GM13976 (cell line): ENCODE results near the gene CALML3.

ENCODE experiments used
- DNase-seq: peaks from one replicate; pipeline ENCODE4 v3.0.0; 2012; ENCODE audit warnings: low spot score
- in situ Hi-C: fragments of 300-500 bp; cut with MboI; formaldehyde crosslinking; loops from one replicate; pipeline ENCODE4 v1.12.0; 2022; ENCODE audit warnings: low sequenced_read_pairs, mixed read lengths, inconsistent platforms; ENCODE audit not compliant: unreplicated experiment
- TF ChIP-seq, protein P1 (sequence below): IDR thresholded peaks from 2 replicates; pipeline ENCODE4 v1.5.1; 2012; ENCODE audit warnings: borderline replicate concordance, mild to moderate bottlenecking; ENCODE audit not compliant: insufficient read depth; ENCODE audit errors: extremely low read depth, missing control alignments, control extremely low read depth

CALML3 gene

GRCh38 chr10:5502571-5503476 lies 21.9 kb upstream of the CALML3 start:
- TF ChIP-seq, protein P1, sequence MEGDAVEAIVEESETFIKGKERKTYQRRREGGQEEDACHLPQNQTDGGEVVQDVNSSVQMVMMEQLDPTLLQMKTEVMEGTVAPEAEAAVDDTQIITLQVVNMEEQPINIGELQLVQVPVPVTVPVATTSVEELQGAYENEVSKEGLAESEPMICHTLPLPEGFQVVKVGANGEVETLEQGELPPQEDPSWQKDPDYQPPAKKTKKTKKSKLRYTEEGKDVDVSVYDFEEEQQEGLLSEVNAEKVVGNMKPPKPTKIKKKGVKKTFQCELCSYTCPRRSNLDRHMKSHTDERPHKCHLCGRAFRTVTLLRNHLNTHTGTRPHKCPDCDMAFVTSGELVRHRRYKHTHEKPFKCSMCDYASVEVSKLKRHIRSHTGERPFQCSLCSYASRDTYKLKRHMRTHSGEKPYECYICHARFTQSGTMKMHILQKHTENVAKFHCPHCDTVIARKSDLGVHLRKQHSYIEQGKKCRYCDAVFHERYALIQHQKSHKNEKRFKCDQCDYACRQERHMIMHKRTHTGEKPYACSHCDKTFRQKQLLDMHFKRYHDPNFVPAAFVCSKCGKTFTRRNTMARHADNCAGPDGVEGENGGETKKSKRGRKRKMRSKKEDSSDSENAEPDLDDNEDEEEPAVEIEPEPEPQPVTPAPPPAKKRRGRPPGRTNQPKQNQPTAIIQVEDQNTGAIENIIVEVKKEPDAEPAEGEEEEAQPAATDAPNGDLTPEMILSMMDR = no peak
- DNase-seq = no peak
- in situ Hi-C loops = no loop called here

DNA sequence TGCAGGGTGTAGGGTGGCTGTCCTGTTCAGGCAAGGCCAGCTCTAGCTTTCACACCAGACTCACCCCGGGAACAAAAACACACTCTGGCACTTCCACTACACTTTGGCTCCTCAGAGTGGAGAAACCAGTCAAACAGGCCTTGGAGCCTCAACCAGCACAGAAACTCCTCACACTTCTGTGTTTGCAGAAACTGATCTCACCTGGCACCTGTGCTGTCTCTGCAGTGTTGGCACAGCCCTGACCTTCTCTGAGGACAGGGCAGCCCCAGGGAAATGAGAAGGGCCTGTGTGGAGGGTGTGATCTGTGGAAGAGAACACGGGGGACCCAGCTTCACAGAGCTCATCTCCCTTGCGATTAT lies 21.3 kb upstream of the CALML3 start:
- no peak for DNase-seq

GRCh38 chr10:5504146-5505072 lies 20.4 kb upstream of the CALML3 start:
- no peak for DNase-seq
- in situ Hi-C loops = no loop called here

More for the DNA sequence above, 21.3 kb upstream of the CALML3 start:
- in situ Hi-C loops = no loop called here
- TF ChIP-seq, protein P1 = no peak

GRCh38 chr10:5506246-5506645 lies 18.5 kb upstream of the CALML3 start:
- in situ Hi-C loops = no loop called here
- no peak for DNase-seq
- TF ChIP-seq, protein P1 = no peak

More at GRCh38 chr10:5504146-5505072, 20.4 kb upstream of the CALML3 start:
- TF ChIP-seq, protein P1 = no peak

GRCh38 chr10:5506751-5507648 lies 17.8 kb upstream of the CALML3 start:
- TF ChIP-seq, protein P1 = no peak
- in situ Hi-C loops = no loop called here
- DNase-seq = no peak
